LNCAP (cell line): ENCODE data around the gene ARHGEF12.

Experiments used
- TF ChIP-seq, protein P1 (sequence below): fragments of 450-650 bp; IDR thresholded peaks from 2 replicates; pipeline ENCODE4 v1.5.1; 2017; ENCODE audit warnings: mild to moderate bottlenecking

ARHGEF12 gene

GRCh38 chr11:120486138-120486537 lies 149.9 kb downstream of the ARHGEF12 start:
- TF ChIP-seq, protein P1, sequence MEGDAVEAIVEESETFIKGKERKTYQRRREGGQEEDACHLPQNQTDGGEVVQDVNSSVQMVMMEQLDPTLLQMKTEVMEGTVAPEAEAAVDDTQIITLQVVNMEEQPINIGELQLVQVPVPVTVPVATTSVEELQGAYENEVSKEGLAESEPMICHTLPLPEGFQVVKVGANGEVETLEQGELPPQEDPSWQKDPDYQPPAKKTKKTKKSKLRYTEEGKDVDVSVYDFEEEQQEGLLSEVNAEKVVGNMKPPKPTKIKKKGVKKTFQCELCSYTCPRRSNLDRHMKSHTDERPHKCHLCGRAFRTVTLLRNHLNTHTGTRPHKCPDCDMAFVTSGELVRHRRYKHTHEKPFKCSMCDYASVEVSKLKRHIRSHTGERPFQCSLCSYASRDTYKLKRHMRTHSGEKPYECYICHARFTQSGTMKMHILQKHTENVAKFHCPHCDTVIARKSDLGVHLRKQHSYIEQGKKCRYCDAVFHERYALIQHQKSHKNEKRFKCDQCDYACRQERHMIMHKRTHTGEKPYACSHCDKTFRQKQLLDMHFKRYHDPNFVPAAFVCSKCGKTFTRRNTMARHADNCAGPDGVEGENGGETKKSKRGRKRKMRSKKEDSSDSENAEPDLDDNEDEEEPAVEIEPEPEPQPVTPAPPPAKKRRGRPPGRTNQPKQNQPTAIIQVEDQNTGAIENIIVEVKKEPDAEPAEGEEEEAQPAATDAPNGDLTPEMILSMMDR: no peak

- TF ChIP-seq, protein P1: no peak
These were observed 153.6 kb downstream of the ARHGEF12 start for GRCh38 chr11:120489799-120490198.

- TF ChIP-seq, protein P1: no peak
These were observed 156.3 kb downstream of the ARHGEF12 start for GRCh38 chr11:120492486-120492885.

DNA sequence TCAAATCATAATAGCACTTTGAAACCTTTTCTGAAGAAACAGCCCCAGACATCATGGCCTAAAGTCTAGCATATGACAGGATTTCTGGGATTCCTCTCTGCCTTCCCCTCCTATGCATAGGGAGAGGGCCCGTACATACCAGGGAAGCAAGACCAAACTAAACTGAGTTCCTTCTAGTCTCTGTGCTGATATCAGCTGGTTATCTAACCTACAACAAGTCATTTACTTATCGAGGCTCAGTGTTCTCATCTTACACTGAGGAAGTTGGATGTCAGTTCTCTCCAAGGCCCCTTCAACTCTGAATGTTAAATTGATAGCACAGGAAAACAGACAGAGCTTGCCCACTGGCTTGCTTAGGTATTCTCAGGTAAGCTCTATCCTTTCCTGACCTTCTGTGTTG lies 158.4 kb downstream of the ARHGEF12 start:
- TF ChIP-seq, protein P1: no peak

DNA sequence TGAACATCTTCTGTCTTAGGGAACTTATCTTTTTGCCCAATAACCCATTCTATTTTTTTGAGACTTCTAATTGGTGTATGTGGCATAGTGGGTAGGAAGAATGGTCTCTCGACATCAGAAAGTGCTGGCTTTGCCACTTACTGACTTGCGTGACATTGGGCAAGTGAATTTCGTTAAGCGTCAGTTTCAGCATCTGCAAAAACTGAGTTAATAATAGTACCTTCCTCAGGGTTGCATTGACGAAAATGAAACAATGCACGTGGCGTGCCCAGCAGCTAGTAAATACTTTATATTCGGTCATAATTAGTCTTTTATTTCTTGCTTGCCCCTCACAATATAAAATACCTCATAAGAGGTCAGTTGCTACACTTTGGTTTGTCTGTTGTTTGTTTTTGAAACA lies 162.9 kb downstream of the ARHGEF12 start:
- TF ChIP-seq, protein P1: no peak

- TF ChIP-seq, protein P1: no peak
These were observed 163.6 kb downstream of the ARHGEF12 start for GRCh38 chr11:120499859-120500258.

DNA sequence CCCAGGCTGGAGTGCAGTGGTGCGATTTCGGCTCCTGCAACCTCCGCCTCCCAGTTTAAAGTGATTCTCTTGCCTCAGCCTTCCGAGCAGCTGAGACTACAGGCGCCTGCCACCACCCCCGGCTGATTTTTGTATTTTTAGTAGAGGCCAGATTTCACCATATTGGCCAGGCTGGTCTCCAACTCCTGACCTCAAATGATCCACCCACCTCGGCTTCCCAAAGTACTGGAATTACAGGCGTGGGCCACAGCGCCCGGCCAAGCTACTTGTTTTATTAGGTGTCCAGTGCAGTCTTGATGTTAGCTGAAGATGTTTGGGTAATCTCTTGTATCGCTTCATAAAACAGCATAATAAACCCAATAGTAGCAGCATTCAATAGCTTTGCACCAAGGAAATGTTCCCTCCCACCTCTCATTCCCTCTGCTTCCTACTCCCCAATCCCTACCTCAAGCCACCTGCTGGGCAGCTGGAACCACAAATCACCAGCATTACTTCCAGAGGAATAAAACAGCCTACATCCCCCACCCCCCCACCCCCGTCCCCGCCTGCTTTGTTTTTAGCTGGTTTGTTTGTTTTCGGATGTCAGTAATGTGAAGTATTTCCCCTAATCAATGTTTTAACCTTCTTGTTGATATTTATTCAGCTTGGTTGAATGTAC lies 164.3 kb downstream of the ARHGEF12 start:
- TF ChIP-seq, protein P1: no peak

DNA sequence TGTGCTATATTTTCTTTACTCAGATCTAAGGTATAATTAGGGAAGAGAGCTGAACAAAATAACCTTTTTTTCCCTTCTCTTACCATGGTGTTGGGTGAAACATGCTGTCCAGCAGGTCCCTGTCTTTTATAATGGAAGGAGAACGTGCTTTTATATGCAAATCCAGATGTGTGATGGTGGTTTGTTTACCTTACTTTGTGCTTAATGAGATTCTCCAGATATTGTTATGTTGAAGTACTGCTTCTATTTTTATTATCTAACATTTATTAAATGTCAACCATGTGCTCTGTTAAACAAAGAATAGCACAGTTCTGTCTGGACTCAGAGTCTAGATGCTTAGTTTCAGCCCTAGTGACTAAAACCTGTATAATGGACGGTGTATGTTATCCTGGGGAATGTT lies 165.2 kb downstream of the ARHGEF12 start:
- TF ChIP-seq, protein P1: no peak
